IPS-18c (cell line): ENCODE measurements around the gene MED17.
A peak's percentile ranks its signal among the peaks of the same experiment; 100 is the strongest.

Source experiments
- H3K4me3 ChIP-seq: 2 replicates; pipeline ENCODE4 v1.7.0; 2013; ENCODE audit warnings: low read depth, mild to moderate bottlenecking, low read length, moderate library complexity; ENCODE audit not compliant: insufficient read depth
- H3K9me3 ChIP-seq: one replicate; pipeline ENCODE4 v1.6.1; 2013; ENCODE audit warnings: mild to moderate bottlenecking, low read length, moderate library complexity; ENCODE audit not compliant: control insufficient read depth, insufficient read depth

The MED17 gene

DNA sequence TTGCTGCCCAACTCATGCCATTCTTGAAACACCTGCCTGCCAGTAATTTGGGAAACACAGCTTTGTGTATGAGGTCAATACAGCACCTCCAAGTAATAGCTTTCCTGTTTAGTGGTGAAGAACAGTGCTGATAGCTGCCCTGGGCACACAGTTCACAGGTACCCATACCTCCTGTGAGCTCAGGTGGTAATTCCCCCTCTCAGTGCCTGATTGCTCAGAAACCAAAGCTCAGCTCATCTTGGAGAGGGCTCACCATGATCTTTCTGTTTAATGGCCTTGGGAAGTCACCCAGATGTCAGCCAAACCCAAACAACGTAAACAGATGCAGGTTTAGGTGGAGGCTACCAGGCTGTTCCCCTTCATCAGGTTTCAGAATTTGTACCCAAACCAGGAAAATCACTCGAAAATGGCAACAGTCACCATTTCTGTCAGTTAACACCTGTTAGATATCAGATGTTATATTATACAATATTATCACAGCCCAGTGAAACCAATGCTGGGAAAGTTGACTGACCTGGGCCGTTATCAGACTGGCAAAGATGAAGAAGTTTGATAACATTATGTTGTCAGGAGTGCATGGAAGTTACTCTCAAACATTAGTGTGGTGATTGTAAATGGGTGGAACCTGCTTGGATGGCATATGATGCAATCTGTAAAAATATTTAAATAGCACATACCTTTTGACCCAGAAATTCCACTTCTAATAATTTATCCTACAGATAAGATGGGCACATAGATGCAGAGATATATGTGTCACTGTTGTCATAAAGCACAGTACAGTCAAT is 47.5 kb downstream of the MED17 start:
- H3K9me3 ChIP-seq: no peaks in the 10 kb centered on the region
- no peak overlapping the region for H3K4me3 ChIP-seq

- Histone ChIP-seq H3K4me3 (no peak overlapping the region), H3K9me3 (no peaks in the 10 kb centered on the region)
Measured at GRCh38 chr11:93832780-93833179, 48.7 kb downstream of the MED17 start.

DNA sequence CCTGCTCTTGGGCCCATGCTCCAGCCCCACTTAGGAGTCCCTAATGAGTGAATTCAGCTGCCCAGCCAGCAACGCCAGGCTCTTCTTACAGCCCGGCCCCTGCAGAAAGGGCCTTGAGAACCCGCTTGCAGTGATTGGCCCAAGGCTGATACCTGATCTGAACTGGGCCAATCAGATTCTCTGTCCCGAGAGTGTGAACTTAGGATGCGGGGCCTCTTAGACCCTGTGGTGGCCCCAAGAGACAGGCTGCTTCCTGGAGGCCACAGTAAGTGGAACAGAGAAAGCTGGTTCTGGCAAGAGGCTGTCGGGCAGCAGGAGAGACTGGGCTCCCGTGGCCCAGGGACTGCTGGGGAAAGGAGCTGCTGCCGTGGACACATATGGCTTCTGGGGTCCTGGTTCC is 54.9 kb downstream of the MED17 start:
- Histone ChIP-seq H3K9me3 (no peaks in the 10 kb centered on the region), H3K4me3 (no peak overlapping the region)

- Histone ChIP-seq H3K9me3 (no peaks in the 10 kb centered on the region), H3K4me3 (no peak overlapping the region)
Measured at GRCh38 chr11:93840180-93840579, 56.1 kb downstream of the MED17 start.

GRCh38 chr11:93840981-93841380 is 56.9 kb downstream of the MED17 start:
- Histone ChIP-seq H3K9me3 (no peaks in the 10 kb centered on the region), H3K4me3 (no peak overlapping the region)

DNA sequence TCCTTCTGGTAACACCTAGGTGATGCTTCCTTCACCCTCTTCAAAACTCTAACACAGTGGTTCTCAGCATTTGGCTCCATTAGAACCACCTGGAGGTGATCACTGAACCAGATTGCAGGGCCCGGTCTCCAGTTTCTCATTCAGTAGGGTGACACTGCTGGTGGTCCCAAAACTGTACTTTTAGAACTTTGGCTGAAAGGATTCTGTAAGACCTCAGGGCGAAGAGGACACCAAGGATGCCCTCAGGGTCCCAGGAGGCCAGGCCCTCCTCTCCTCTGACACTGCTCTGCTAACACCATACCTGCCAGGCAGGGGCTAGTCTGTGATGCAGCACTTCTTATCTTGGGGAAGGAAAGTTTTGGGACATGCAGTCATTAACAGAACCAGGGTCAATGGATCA is 57.4 kb downstream of the MED17 start:
- H3K9me3 ChIP-seq: no peaks in the 10 kb centered on the region
- H3K4me3 ChIP-seq: no peak overlapping the region

DNA sequence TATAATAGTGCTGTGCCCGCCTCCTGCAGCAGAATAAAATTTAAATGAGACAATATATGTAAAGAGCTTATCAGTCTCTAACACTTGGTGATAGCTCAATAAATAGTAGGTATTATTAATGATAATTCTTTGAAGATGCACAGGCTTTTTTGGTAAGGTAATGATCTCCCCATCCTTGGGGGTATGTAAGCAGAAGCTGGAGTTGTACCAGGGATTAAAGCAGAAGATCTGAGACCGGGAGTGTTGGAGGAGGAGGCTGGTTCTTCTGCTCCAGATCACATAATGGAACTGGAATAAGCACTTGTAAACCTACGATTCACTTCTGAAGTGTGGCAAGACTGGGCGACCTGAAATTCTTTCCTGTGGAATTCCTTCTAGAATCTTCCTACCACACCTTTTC is 58.0 kb downstream of the MED17 start:
- H3K4me3 ChIP-seq: no peak overlapping the region
- no peaks in the 10 kb centered on the region for H3K9me3 ChIP-seq

DNA sequence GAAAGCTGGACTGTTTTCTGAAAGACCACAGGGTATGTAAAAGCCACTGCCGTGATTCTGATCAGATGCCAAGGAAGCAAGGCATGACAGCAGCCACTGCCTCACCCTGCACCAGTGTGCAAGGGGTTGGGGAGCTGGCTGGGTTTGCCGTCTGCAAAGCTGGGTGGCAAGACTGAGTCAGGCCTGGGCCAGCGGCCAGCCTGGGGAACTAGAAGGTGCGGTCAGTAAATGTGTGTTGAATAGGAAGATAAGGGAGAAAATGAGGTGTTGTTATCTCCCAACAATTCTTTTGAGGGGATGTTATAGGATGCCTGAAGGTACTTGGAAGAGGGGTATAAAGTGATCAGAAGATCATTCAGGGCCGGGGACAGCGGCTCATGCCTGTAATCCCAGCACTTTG is 58.4 kb downstream of the MED17 start:
- Histone ChIP-seq H3K9me3 (no peaks in the 10 kb centered on the region), H3K4me3 (no peak overlapping the region)

GRCh38 chr11:93843906-93844305 is 59.8 kb downstream of the MED17 start:
- Histone ChIP-seq H3K9me3 (no peaks in the 10 kb centered on the region), H3K4me3 (no peak overlapping the region)

GRCh38 chr11:93844568-93844967 is 60.5 kb downstream of the MED17 start:
- H3K4me3 ChIP-seq: no peak overlapping the region
- no peaks in the 10 kb centered on the region for H3K9me3 ChIP-seq

- H3K9me3 ChIP-seq: no peaks in the 10 kb centered on the region
- H3K4me3 ChIP-seq: no peak overlapping the region
Measured at GRCh38 chr11:93845181-93846092, 61.4 kb downstream of the MED17 start.

DNA sequence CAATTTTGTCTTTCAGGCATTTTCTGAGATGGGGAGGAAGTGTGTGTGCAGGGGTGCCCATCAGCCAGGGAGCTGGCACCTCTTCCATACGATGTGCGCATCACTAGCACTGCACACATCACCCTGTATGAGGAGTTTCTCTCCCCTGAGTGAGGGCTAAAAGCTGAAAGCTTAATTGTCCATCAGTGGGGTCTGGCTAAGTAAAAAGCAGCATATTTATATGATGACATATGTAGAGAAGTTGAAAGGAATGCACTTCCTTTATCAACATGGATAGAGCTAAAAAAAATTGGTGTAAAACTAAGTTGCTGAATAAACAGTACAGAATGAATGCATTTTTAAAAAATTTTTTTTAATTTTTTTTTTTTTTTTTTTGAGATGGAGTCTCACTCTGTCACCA is 62.3 kb downstream of the MED17 start:
- H3K9me3 ChIP-seq: no peaks in the 10 kb centered on the region
- H3K4me3 ChIP-seq: no peak overlapping the region

DNA sequence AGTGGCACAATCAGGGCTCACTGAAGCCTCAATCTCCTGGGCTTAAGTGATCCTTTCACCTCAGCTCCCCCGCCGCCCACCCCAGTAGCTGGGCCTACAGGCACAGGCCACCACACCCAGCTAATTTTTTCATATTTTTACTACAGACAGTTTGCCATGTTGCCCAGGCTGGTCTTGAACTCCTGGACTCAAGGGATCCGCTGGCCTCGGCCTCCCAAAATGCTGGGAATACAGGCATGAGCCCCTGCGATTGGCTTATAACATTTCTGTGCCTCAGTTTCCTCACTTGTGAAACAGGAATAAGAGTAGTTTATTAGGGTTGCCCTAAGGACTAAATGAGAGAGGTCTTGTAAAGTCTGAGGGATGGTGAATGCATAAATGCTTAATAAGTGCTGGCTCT is 65.1 kb downstream of the MED17 start:
- Histone ChIP-seq H3K9me3 (no peaks in the 10 kb centered on the region), H3K4me3 (no peak overlapping the region)

DNA sequence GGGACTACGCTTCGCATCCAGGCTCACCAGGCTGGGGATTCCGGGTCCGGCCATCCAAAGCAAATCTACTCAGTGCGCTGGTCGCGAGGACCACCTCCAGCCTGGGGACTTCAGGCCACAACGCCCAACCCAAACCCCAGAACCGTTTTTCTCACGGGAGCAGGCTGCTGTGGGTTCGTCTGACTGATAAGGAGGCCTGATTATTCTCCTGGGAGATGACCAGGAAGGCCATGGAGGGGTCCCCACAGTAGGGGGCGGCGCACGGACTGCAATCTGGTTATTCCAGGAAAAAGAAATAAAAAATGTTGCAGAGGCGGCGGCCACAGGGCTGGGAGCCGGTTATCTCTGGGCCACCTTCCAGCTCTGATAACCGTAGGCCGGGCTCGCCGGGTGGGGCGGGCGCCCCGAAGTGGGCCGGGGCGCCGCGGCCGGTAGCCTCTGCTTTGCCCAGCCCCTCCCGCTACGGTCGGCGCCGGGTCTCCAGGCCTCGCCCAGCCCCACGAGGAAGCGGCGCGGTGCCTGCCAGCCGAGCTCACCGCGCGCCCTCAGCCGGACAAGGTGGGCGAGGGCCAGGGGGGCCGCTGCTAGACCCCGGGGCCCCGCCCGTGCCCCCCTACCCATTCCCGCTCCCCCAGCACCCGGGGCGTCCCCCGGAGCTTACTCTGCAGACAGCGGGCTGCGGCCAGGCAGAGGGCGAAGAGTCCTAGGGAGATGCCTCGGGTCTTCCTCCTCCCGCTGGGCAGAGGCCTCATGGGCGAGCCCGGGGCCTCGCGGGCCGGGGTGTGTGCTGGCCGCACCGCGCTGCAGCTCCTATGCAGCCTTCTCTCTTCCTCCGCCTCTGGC is 65.9 kb downstream of the MED17 start:
- no peaks in the 10 kb centered on the region for H3K9me3 ChIP-seq
- peak overlapping the region; percentile 24; the same call in 1 of the 2 replicates for H3K4me3 ChIP-seq

DNA sequence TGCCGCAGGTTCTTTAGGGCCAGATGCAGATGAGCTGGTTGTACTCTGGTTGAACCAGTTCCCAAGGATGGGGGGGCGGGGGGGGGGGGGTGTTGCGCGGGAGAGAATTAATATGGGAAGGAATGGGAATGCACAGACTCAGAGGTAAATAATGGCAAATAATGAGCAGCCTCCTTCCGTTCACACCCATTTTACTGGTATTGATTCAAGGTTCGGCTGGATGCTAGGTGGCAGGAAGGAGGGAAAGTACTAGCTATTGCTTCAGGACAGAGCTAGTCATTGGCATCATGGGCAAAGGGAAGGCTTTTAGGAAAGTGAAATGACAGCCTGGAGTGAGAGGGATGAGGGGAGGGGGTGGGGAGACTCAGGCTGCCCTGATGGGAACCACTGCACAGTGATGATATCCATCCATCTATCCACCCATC is 66.5 kb downstream of the MED17 start, which contains the start of gene VSTM5:
VSTM5 (minus strand) TSS at position 25 of the 425 bp plus-strand sequence. CDS start 116 bp downstream, outside the sequence.
- peak within 1 kb of the TSS; percentile 24; the same call in 1 of the 2 replicates for H3K4me3 ChIP-seq
- no peaks in the 10 kb centered on the region for H3K9me3 ChIP-seq

DNA sequence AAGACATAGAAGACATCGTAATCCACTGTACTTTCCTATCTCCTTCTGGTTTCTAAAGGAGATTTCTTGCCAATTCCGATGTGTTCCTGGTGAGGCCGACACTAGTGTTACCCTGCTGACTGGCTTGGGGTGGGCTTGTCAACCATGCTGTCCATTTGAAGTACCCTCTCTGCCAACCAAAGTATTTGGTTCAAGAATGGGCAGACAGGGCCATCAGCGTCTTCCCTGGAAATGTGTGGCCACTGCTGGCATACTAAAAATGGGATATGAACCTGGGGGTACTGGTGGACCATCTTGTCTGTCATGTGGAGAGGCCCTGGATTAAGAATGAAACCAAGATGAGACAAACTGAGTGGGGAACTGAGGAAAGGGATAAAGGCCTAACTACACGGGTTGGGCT is 68.2 kb downstream of the MED17 start:
- Histone ChIP-seq H3K9me3 (no peaks in the 10 kb centered on the region), H3K4me3 (no peak overlapping the region)

DNA sequence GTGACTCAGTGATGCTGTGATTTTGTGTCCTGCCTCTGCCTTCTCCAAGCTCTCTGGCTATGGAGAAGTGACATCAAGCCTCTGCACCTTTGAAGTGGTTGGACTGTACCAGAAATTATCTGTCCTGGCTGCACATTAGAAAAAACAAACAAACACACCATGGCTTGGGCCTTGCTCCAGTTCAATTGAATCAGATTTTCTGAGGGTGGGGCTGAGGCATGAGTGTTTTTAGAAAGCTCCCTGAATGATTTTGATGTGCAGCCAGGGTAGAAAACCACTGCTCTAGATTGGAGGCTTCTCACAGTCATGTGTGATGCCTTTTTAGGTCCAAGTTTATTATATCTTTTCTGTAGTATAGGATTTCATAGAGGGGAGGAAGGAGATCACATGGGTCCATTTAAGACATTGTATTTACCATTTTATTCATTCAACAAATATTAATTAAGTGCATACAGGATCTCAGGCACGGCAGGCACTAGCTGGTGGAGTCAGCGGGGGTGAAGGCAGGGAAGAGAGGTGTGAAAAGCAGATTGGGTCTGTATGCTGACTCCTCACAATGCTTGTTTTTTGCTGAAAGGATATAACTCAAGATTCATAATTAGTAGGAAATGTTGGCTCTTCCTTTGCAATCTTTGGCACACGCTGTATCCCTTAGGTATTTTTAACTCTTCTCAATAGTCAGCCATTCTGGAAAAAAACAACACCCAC is 73.5 kb downstream of the MED17 start:
- Histone ChIP-seq H3K9me3 (no peaks in the 10 kb centered on the region), H3K4me3 (no peak overlapping the region)
